Measurements from ENCODE around the gene ATP13A1.
"Not testable (repeated sequence)": the region's sequence is repeated elsewhere in the genome, so short reads cannot be mapped to it uniquely, and the experiment has no call there.

ATP13A1 gene

GRCh38 chr19:19663256-19664120 is at the start of gene ATP13A1:
TSS of gene ATP13A1 (minus strand) at chr19:19663676. CDS start at chr19:19663666, 10 bp downstream.
- DNase-seq, result peak; percentile 95

- DNase-seq, result no peak
These were observed 48.7 kb upstream of the ATP13A1 start for GRCh38 chr19:19711934-19712828.

GRCh38 chr19:19711306-19711933 is 47.9 kb upstream of the ATP13A1 start:
- no peak for DNase-seq

GRCh38 chr19:19710506-19710905 is 47.0 kb upstream of the ATP13A1 start:
- no peak for DNase-seq

GRCh38 chr19:19704836-19705235 is 41.4 kb upstream of the ATP13A1 start:
- no peak for DNase-seq

GRCh38 chr19:19700493-19700892 is 37.0 kb upstream of the ATP13A1 start:
- not testable (repeated sequence) for DNase-seq

GRCh38 chr19:19697589-19697988 is 34.1 kb upstream of the ATP13A1 start:
- DNase-seq, result no peak

GRCh38 chr19:19696386-19696785 is 32.9 kb upstream of the ATP13A1 start:
- DNase-seq, result no peak

GRCh38 chr19:19691683-19692082 is 28.2 kb upstream of the ATP13A1 start:
- no peak for DNase-seq

GRCh38 chr19:19689023-19689422 is 25.5 kb upstream of the ATP13A1 start:
- DNase-seq, result not testable (repeated sequence)

- no peak for DNase-seq
These were observed 23.6 kb upstream of the ATP13A1 start for GRCh38 chr19:19687090-19687489.

GRCh38 chr19:19686580-19686979 is 23.1 kb upstream of the ATP13A1 start:
- no peak for DNase-seq

- DNase-seq, result not testable (repeated sequence)
These were observed 22.6 kb upstream of the ATP13A1 start for GRCh38 chr19:19686119-19686518.

GRCh38 chr19:19679176-19680073 is 15.9 kb upstream of the ATP13A1 start:
- DNase-seq, result no peak

GRCh38 chr19:19677579-19677978 is 14.1 kb upstream of the ATP13A1 start:
- no peak for DNase-seq

- DNase-seq, result no peak
These were observed 10.8 kb upstream of the ATP13A1 start for GRCh38 chr19:19674315-19674714.

- DNase-seq, result no peak
These were observed 9.3 kb upstream of the ATP13A1 start for GRCh38 chr19:19672816-19673215.

- no peak for DNase-seq
These were observed 6.6 kb upstream of the ATP13A1 start for GRCh38 chr19:19670070-19670551.

GRCh38 chr19:19668230-19669012 is 4.9 kb upstream of the ATP13A1 start, which contains the start of gene ZNF101:
TSS of gene ZNF101 (plus strand) at chr19:19668839. CDS start at chr19:19668964, 125 bp downstream.
- peak; percentile 95 for DNase-seq

- DNase-seq, result not testable (repeated sequence)
These were observed 2.0 kb upstream of the ATP13A1 start for GRCh38 chr19:19665420-19665948.

- DNase-seq, result no peak
These were observed 613 bp downstream of the ATP13A1 start for GRCh38 chr19:19662871-19663255.
